K562 (cell line): ENCODE data around the gene MARK2. TPM values are rescaled to one million over a fixed set of nuclear protein-coding genes. Genes with fewer than 3 reads are reported as not detected.
A peak's percentile ranks its signal among the peaks of the same experiment; 100 is the strongest.

Source experiments
- CC2D1A ChIP-seq: fragments of 450-650 bp; IDR thresholded peaks from 2 replicates; pipeline ENCODE4 v1.6.1; 2017; ENCODE audit warnings: mild to moderate bottlenecking
- ESRRA ChIP-seq: fragments of 450-650 bp; IDR thresholded peaks from 2 replicates; pipeline ENCODE4 v1.6.1; 2014; ENCODE audit warnings: low read depth, mild to moderate bottlenecking, moderate library complexity, borderline replicate concordance
- HDGF ChIP-seq: fragments of 450-650 bp; IDR thresholded peaks from 2 replicates; pipeline ENCODE4 v1.6.1; 2016
- KLF6 ChIP-seq: fragments of 250-450 bp; sonication (Bioruptor Pico); IDR thresholded peaks from 2 replicates; pipeline ENCODE4 v1.4.0; 2020; ENCODE audit warnings: mild to moderate bottlenecking, moderate library complexity, borderline replicate concordance
- MNT ChIP-seq, 2 experiments: fragments of 450-650 bp; conservative IDR thresholded peaks; 2 replicates each; pipeline ENCODE4 v1.6.1; 2017; ENCODE audit warnings: mild to moderate bottlenecking in 2 of 2, moderate library complexity in 2 of 2
- PPARD ChIP-seq: fragments of 250-450 bp; sonication (Bioruptor Pico); IDR thresholded peaks from 2 replicates; pipeline ENCODE4 v1.8.0; 2022; ENCODE audit warnings: inconsistent platforms, mild to moderate bottlenecking, moderate library complexity
- PRMT5 ChIP-seq: sonication (generic); formaldehyde crosslinking; IDR thresholded peaks from 2 replicates; pipeline ENCODE4 v1.5.0; 2020; ENCODE audit warnings: missing genetic modification reagents
- RBBP5 ChIP-seq: fragments of 200-600 bp; sonication (generic); IDR thresholded peaks from 2 replicates; pipeline ENCODE4 v1.6.1; 2012; ENCODE audit warnings: borderline replicate concordance, mild to moderate bottlenecking, low read length, control low read depth, inconsistent platforms; ENCODE audit not compliant: insufficient read depth, poor library complexity, severe bottlenecking
- RFX1 ChIP-seq: fragments of 450-650 bp; IDR thresholded peaks from 2 replicates; pipeline ENCODE4 v1.6.1; 2016; ENCODE audit warnings: mild to moderate bottlenecking, moderate library complexity
- SMARCA4 ChIP-seq: fragments of 450-650 bp; IDR thresholded peaks from 2 replicates; pipeline ENCODE4 v1.6.1; 2016
- TEAD1 ChIP-seq, 2 experiments: fragments of 450-650 bp in 1 of 2; sonication (generic) in 1 of 2; formaldehyde crosslinking; IDR thresholded peaks; 2 replicates each; pipeline versions ENCODE4 v1.4.0 to v1.8.0; 2020 to 2022; ENCODE audit warnings: mild to moderate bottlenecking in 2 of 2, missing genetic modification reagents in 1 of 2
- TOE1 ChIP-seq, 2 experiments: fragments of 450-650 bp in 1 of 2; sonication (generic) in 1 of 2; formaldehyde crosslinking in 1 of 2; IDR thresholded peaks; 2 replicates each; pipeline versions ENCODE4 v1.7.1 to v1.8.0; 2016 to 2022; ENCODE audit warnings: borderline replicate concordance in 2 of 2, mild to moderate bottlenecking in 2 of 2, antibody characterized with exemption in 1 of 2, inconsistent platforms in 1 of 2, low read depth in 1 of 2, missing genetic modification reagents in 1 of 2, moderate library complexity in 1 of 2
- ZBTB2 ChIP-seq: fragments of 450-650 bp; IDR thresholded peaks from 2 replicates; pipeline ENCODE4 v1.6.1; 2016; ENCODE audit warnings: antibody characterized with exemption
- ZFX ChIP-seq: sonication (generic); formaldehyde crosslinking; IDR thresholded peaks from 2 replicates; pipeline ENCODE4 v1.8.0; 2022; ENCODE audit warnings: mild to moderate bottlenecking, missing genetic modification reagents, moderate library complexity
- ZKSCAN1 ChIP-seq: fragments of 150-350 bp; IDR thresholded peaks from 2 replicates; pipeline ENCODE4 v1.6.1; 2016; ENCODE audit warnings: low read depth, low read length
- ZNF785 ChIP-seq: fragments of 250-450 bp; sonication (Bioruptor Pico); IDR thresholded peaks from 2 replicates; pipeline ENCODE4 v1.4.0; 2020; ENCODE audit warnings: mild to moderate bottlenecking
- polyA plus RNA-seq, 8 experiments: library from polyadenylated mRNA; depleted of rRNA in 4 of 8; stranded (reverse) in 5 of 8; unstranded in 3 of 8; fragments of >200 nt; fragmentation: Nextera tagmentation in 2 of 8; fragmentation: Illumina TruSeq in 1 of 8; extraction: Ambion mirVana in 2 of 8; extraction: Trizol in 1 of 8; gene quantifications; 2 replicates each; pipeline versions ENCODE4 v1.2.1 to v1.2.3, GENCODE V29; 2011 to 2014; ENCODE audit warnings: inconsistent platforms in 1 of 8, missing spikeins in 1 of 8
- total RNA-seq, 7 experiments: library from RNA; depleted of rRNA in 6 of 7; stranded (reverse); fragments of >200 nt in 6 of 7; fragmentation: Illumina TruSeq in 2 of 7; extraction: Trizol in 2 of 7; gene quantifications; 2 replicates each; pipeline versions ENCODE4 v1.2.1 to v1.2.3, GENCODE V29; 2011 to 2021; ENCODE audit warnings: low replicate concordance in 1 of 7
- TF ChIP-seq, protein P1 (sequence below): fragments of 150-350 bp; IDR thresholded peaks from 2 replicates; pipeline ENCODE4 v1.6.1; 2014; ENCODE audit warnings: low read depth, mild to moderate bottlenecking, low read length, borderline replicate concordance
- TF ChIP-seq, protein P2 (sequence below): fragments of 450-650 bp; IDR thresholded peaks from 2 replicates; pipeline ENCODE4 v1.6.1; 2017; ENCODE audit warnings: mild to moderate bottlenecking, moderate library complexity

The MARK2 gene
- total and polyA plus RNA-seq, 9 of the 15 experiments (the other 6 are each of a cell fraction or from before 2014, with no cell fraction given), result 0.32 to 43.5 (median 15.1) TPM

DNA sequence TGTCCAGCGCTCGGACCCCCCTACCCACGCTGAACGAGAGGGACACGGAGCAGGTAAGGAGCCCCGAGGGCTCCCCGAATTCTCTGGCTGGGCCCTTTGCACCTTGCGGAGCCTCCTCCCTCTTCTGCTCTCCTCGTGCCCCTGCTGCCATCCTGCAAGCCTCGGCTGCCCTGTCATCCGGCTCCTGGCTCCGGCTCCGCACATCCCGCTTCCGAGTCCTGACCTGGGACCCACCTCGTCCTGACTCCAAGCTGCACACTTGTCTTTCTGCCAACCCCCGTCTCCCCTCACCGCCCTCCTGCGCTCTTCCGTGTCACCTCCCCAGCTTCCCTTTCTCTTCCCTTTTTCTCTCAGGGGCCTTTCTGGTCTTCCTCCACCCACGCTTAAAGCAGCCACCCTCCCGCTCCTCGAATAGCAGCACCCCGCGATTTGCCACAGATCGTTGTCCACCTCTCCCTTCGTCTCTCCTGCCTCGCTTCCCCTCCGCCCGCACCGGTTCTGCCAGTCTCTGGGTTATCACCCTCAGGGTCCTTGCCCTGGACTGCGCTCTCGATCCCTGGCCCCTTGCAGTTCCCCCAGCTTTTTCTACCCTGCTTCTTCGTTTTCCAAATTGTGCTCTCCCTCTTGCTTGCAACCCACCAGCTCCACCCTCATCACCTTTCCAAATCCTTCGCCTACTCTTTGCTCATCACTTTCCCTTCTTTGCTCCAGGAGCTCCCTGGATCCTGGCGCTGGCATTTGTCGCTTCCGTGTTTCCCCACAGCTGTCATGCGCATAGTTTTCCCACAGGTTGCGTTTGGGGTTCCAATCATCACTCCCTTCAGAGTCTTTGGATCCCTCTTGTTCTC is 822 bp downstream of the MARK2 start (continued):
- TF ChIP-seq HDGF (no peak; the same call in none of the 2 replicates), TOE1 (IDR thresholded peaks at IDR 0.05; ENCODE audit: borderline replicate concordance) (no peak), TOE1 (CRISPR knock-in tag; IDR thresholded peaks at IDR 0.05; ENCODE audit: borderline replicate concordance, low read depth) (no peak), ZNF785 (no peak), SMARCA4 (0 out of 2 replicates have a peak, but pooled peaks have one; percentile 44), CC2D1A (no peak), KLF6 (no peak), PRMT5 (CRISPR knock-in tag) (0 out of 2 replicates have a peak, but pooled peaks have one; percentile 2), PPARD (CRISPR knock-in tag) (no peak), ZBTB2 (peak; percentile 38; the same call in 1 of the 2 replicates), RBBP5 (peak; percentile 34), ZKSCAN1 (no peak), TEAD1 (CRISPR knock-in tag; IDR thresholded peaks at IDR 0.05) (peak in 1 of 2 experiments; percentile 54; a peak in 1 of 4 replicates), ESRRA (no peak), MNT (conservative IDR thresholded peaks at IDR 0.05) (0 out of 4 replicates have a peak, but pooled peaks of 1 of the 2 experiments have one; percentile 8), RFX1 (no peak), ZFX (CRISPR knock-in tag) (peak; percentile 33; the same call in 1 of the 2 replicates)
- TF ChIP-seq, protein P1, sequence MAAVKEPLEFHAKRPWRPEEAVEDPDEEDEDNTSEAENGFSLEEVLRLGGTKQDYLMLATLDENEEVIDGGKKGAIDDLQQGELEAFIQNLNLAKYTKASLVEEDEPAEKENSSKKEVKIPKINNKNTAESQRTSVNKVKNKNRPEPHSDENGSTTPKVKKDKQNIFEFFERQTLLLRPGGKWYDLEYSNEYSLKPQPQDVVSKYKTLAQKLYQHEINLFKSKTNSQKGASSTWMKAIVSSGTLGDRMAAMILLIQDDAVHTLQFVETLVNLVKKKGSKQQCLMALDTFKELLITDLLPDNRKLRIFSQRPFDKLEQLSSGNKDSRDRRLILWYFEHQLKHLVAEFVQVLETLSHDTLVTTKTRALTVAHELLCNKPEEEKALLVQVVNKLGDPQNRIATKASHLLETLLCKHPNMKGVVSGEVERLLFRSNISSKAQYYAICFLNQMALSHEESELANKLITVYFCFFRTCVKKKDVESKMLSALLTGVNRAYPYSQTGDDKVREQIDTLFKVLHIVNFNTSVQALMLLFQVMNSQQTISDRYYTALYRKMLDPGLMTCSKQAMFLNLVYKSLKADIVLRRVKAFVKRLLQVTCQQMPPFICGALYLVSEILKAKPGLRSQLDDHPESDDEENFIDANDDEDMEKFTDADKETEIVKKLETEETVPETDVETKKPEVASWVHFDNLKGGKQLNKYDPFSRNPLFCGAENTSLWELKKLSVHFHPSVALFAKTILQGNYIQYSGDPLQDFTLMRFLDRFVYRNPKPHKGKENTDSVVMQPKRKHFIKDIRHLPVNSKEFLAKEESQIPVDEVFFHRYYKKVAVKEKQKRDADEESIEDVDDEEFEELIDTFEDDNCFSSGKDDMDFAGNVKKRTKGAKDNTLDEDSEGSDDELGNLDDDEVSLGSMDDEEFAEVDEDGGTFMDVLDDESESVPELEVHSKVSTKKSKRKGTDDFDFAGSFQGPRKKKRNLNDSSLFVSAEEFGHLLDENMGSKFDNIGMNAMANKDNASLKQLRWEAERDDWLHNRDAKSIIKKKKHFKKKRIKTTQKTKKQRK, result no peak
- TF ChIP-seq, protein P2, sequence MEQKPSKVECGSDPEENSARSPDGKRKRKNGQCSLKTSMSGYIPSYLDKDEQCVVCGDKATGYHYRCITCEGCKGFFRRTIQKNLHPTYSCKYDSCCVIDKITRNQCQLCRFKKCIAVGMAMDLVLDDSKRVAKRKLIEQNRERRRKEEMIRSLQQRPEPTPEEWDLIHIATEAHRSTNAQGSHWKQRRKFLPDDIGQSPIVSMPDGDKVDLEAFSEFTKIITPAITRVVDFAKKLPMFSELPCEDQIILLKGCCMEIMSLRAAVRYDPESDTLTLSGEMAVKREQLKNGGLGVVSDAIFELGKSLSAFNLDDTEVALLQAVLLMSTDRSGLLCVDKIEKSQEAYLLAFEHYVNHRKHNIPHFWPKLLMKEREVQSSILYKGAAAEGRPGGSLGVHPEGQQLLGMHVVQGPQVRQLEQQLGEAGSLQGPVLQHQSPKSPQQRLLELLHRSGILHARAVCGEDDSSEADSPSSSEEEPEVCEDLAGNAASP, result no peak
